Keratinocyte (primary cell): ENCODE data around the gene FAM83C.

Experiments used
- EZH2 ChIP-seq: IDR thresholded peaks from one replicate; pipeline ENCODE4 v1.6.1; 2012; ENCODE audit warnings: inconsistent platforms, mild to moderate bottlenecking, low read length, moderate library complexity
- TF ChIP-seq, protein P1 (sequence below), 3 experiments: IDR thresholded peaks in 1 of 3; conservative IDR thresholded peaks in 1 of 3; optimal IDR thresholded peaks in 1 of 3; 2 replicates in 2 of 3; 3 replicates in 1 of 3; pipeline versions ENCODE3 to v1.5.1; 2011; ENCODE audit warnings: low read length in 3 of 3, mild to moderate bottlenecking in 3 of 3, moderate library complexity in 2 of 3, control low read depth in 1 of 3, inconsistent platforms in 1 of 3; ENCODE audit not compliant: insufficient read depth in 2 of 3; ENCODE audit errors: extremely low read depth in 1 of 3

DNA sequence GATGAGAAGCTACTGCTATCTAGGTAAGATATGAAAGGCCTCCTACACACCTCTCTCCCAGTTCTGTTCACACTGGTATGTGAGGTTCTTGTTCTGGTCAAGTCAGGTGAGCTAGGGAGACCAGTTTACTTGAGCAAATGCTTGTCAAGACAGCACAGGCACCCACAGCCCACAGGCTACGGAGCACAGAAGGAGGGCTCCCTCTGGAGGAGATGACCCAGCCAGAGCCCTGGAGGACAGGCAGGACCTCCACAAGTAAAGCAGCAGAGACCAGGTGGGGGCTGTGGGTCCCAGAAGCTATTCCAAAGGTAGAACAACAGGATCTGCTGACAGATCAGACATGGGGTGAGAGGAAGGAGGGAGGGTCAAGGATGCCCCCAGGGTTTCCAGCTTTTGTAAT, 27.5 kb downstream of the FAM83C start:
- TF ChIP-seq, protein P1, sequence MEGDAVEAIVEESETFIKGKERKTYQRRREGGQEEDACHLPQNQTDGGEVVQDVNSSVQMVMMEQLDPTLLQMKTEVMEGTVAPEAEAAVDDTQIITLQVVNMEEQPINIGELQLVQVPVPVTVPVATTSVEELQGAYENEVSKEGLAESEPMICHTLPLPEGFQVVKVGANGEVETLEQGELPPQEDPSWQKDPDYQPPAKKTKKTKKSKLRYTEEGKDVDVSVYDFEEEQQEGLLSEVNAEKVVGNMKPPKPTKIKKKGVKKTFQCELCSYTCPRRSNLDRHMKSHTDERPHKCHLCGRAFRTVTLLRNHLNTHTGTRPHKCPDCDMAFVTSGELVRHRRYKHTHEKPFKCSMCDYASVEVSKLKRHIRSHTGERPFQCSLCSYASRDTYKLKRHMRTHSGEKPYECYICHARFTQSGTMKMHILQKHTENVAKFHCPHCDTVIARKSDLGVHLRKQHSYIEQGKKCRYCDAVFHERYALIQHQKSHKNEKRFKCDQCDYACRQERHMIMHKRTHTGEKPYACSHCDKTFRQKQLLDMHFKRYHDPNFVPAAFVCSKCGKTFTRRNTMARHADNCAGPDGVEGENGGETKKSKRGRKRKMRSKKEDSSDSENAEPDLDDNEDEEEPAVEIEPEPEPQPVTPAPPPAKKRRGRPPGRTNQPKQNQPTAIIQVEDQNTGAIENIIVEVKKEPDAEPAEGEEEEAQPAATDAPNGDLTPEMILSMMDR (optimal IDR thresholded peaks at IDR 0.05 in 1 of 3, IDR thresholded peaks at IDR 0.05 in 1 of 3, conservative IDR thresholded peaks at IDR 0.05 in 1 of 3; ENCODE audit: extremely low read depth in 1 of 3, insufficient read depth in 2 of 3, low read length in 3 of 3): peak in 1 of 3 experiments; percentile 46
- no peak for TF ChIP-seq EZH2
